Measurements from ENCODE around the gene TMEM132E.

Gene TMEM132E

GRCh38 chr17:34623856-34624766, 44.7 kb downstream of the TMEM132E start (continued):
- no peak for TF ChIP-seq PATZ1 (CRISPR knock-in tag; IDR thresholded peaks at IDR 0.05; ENCODE audit: borderline replicate concordance)
- no peak for TF ChIP-seq ZC3H10 (CRISPR knock-in tag; IDR thresholded peaks at IDR 0.05)
- TF ChIP-seq TCF4 (CRISPR knock-in tag; IDR thresholded peaks at IDR 0.05; ENCODE audit: borderline replicate concordance), result no peak
- TF ChIP-seq TOX (CRISPR knock-in tag; IDR thresholded peaks at IDR 0.05; ENCODE audit: borderline replicate concordance), result no peak
- TF ChIP-seq PPARA (CRISPR knock-in tag; IDR thresholded peaks at IDR 0.05; ENCODE audit: borderline replicate concordance), result no peak

GRCh38 chr17:34624767-34625383, 45.5 kb downstream of the TMEM132E start:
- no peak for ATAC-seq
- no peak for TF ChIP-seq PPARA (CRISPR knock-in tag; IDR thresholded peaks at IDR 0.05; ENCODE audit: borderline replicate concordance)
- no peak for TF ChIP-seq CSRNP3 (CRISPR knock-in tag; IDR thresholded peaks at IDR 0.05)
- no peak for TF ChIP-seq ZNF70 (CRISPR knock-in tag; IDR thresholded peaks at IDR 0.05)
- no peak for TF ChIP-seq POU6F1 (CRISPR knock-in tag; IDR thresholded peaks at IDR 0.05; ENCODE audit: borderline replicate concordance, low read depth)
- TF ChIP-seq ZC3H10 (CRISPR knock-in tag; IDR thresholded peaks at IDR 0.05), result no peak
- no peak for TF ChIP-seq TOX (CRISPR knock-in tag; IDR thresholded peaks at IDR 0.05; ENCODE audit: borderline replicate concordance)
- no peak for TF ChIP-seq ZNF8 (CRISPR knock-in tag; IDR thresholded peaks at IDR 0.05)
- TF ChIP-seq ZNF565 (CRISPR knock-in tag; conservative IDR thresholded peaks at IDR 0.05; ENCODE audit: low read depth), result no peak
- no peak for TF ChIP-seq RARB (CRISPR knock-in tag; IDR thresholded peaks at IDR 0.05)
- TF ChIP-seq PATZ1 (CRISPR knock-in tag; IDR thresholded peaks at IDR 0.05; ENCODE audit: borderline replicate concordance), result no peak
- TF ChIP-seq ESRRG (CRISPR knock-in tag; IDR thresholded peaks at IDR 0.05), result no peak
- no peak for TF ChIP-seq SNAI2 (CRISPR knock-in tag; IDR thresholded peaks at IDR 0.05)
- TF ChIP-seq BACH2 (CRISPR knock-in tag; IDR thresholded peaks at IDR 0.05; ENCODE audit: borderline replicate concordance), result no peak
- TF ChIP-seq OSR1 (CRISPR knock-in tag; IDR thresholded peaks at IDR 0.05), result no peak
- TF ChIP-seq ZFP3 (CRISPR knock-in tag; IDR thresholded peaks at IDR 0.05), result no peak
- TF ChIP-seq TCF4 (CRISPR knock-in tag; IDR thresholded peaks at IDR 0.05; ENCODE audit: borderline replicate concordance), result no peak
- TF ChIP-seq ARNTL (CRISPR knock-in tag; IDR thresholded peaks at IDR 0.05; ENCODE audit: borderline replicate concordance, low read depth), result no peak

- ATAC-seq, result no peak
- TF ChIP-seq ZNF70 (CRISPR knock-in tag; IDR thresholded peaks at IDR 0.05) (no peak), TCF4 (CRISPR knock-in tag; IDR thresholded peaks at IDR 0.05; ENCODE audit: borderline replicate concordance) (no peak), TSHZ2 (CRISPR knock-in tag; IDR thresholded peaks at IDR 0.05) (no peak), CREB5 (CRISPR knock-in tag; IDR thresholded peaks at IDR 0.05; ENCODE audit: low read depth) (no peak), GLIS3 (CRISPR knock-in tag; IDR thresholded peaks at IDR 0.05) (no peak), BACH2 (CRISPR knock-in tag; IDR thresholded peaks at IDR 0.05; ENCODE audit: borderline replicate concordance) (no peak), ESRRG (CRISPR knock-in tag; IDR thresholded peaks at IDR 0.05) (no peak), TOX (CRISPR knock-in tag; IDR thresholded peaks at IDR 0.05; ENCODE audit: borderline replicate concordance) (no peak), ZFP30 (CRISPR knock-in tag; IDR thresholded peaks at IDR 0.05) (no peak), PPARA (CRISPR knock-in tag; IDR thresholded peaks at IDR 0.05; ENCODE audit: borderline replicate concordance) (no peak), POU6F1 (CRISPR knock-in tag; IDR thresholded peaks at IDR 0.05; ENCODE audit: borderline replicate concordance, low read depth) (no peak)
Measured at GRCh38 chr17:34626121-34626681, 46.8 kb downstream of the TMEM132E start.

All from SK-N-SH treated with all-trans-retinoic acid at 6 μM for 48 hours (cell line).